Trophoblast cell (in vitro differentiated cells and primary cell): ENCODE results near the gene LRPPRC.
A peak's percentile ranks its signal among the peaks of the same experiment; 100 is the strongest.

Experiments used
- DNase-seq, 2 donors: peaks; one replicate each; pipeline ENCODE4 v3.0.0-alpha.2; 2016
- H2AFZ ChIP-seq: 2 replicates; pipeline ENCODE4 v1.6.1; 2013; ENCODE audit warnings: low read length, moderate library complexity, mild to moderate bottlenecking; ENCODE audit not compliant: insufficient read depth, poor library complexity
- H2AK5ac ChIP-seq: 2 replicates; pipeline ENCODE4 v1.6.1; 2013; ENCODE audit warnings: mild to moderate bottlenecking, low read length
- H2BK120ac ChIP-seq: 2 replicates; pipeline ENCODE4 v1.6.1; 2013; ENCODE audit warnings: low read length, mild to moderate bottlenecking, moderate library complexity; ENCODE audit not compliant: insufficient read depth, poor library complexity
- H2BK12ac ChIP-seq: 2 replicates; pipeline ENCODE4 v1.6.1; 2013; ENCODE audit warnings: mild to moderate bottlenecking, low read length, moderate library complexity
- H2BK5ac ChIP-seq: 2 replicates; pipeline ENCODE4 v1.6.1; 2013; ENCODE audit warnings: low read length, low read depth, moderate library complexity, mild to moderate bottlenecking; ENCODE audit not compliant: poor library complexity
- H3K14ac ChIP-seq: 2 replicates; pipeline ENCODE4 v1.6.1; 2013; ENCODE audit warnings: mild to moderate bottlenecking, low read length
- H3K18ac ChIP-seq: 2 replicates; pipeline ENCODE4 v1.6.1; 2013; ENCODE audit warnings: mild to moderate bottlenecking, low read length
- H3K23ac ChIP-seq: 2 replicates; pipeline ENCODE4 v1.6.1; 2013; ENCODE audit warnings: low read length
- H3K27ac ChIP-seq: 2 replicates; pipeline ENCODE4 v1.5.1; 2013; ENCODE audit warnings: low read depth, mild to moderate bottlenecking, inconsistent platforms, low read length, moderate library complexity
- H3K27me3 ChIP-seq: 2 replicates; pipeline ENCODE4 v1.6.1; 2013; ENCODE audit warnings: inconsistent platforms, mild to moderate bottlenecking, low read length, moderate library complexity; ENCODE audit not compliant: insufficient read depth
- H3K36me3 ChIP-seq, 2 experiments: 1 replicate in 1 of 2; 2 replicates in 1 of 2; pipeline ENCODE4 v1.6.1; 2013; ENCODE audit warnings: low read length in 2 of 2, mild to moderate bottlenecking in 2 of 2, moderate library complexity in 1 of 2; ENCODE audit not compliant: insufficient read depth in 2 of 2, control insufficient read depth in 1 of 2
- H3K4ac ChIP-seq: 2 replicates; pipeline ENCODE4 v1.6.1; 2013; ENCODE audit warnings: low read depth, mild to moderate bottlenecking, low read length, moderate library complexity
- H3K4me1 ChIP-seq, 2 experiments: 1 replicate in 1 of 2; 2 replicates in 1 of 2; pipeline ENCODE4 v1.6.1; 2013; ENCODE audit warnings: low read length in 2 of 2, mild to moderate bottlenecking in 2 of 2, moderate library complexity in 1 of 2; ENCODE audit not compliant: insufficient read depth in 2 of 2, control insufficient read depth in 1 of 2
- H3K4me2 ChIP-seq: 2 replicates; pipeline ENCODE4 v1.6.1; 2013; ENCODE audit warnings: inconsistent platforms, mild to moderate bottlenecking, low read length, moderate library complexity
- H3K4me3 ChIP-seq: 2 replicates; pipeline ENCODE4 v1.5.1; 2013; ENCODE audit warnings: mild to moderate bottlenecking, low read depth, low read length, inconsistent platforms
- H3K79me1 ChIP-seq: one replicate; pipeline ENCODE4 v1.6.1; 2013; ENCODE audit warnings: low read length
- H3K79me2 ChIP-seq: 2 replicates; pipeline ENCODE4 v1.6.1; 2013; ENCODE audit warnings: low read length, mild to moderate bottlenecking; ENCODE audit not compliant: control insufficient read depth, insufficient read depth, poor library complexity
- H3K9ac ChIP-seq: 2 replicates; pipeline ENCODE4 v1.6.1; 2013; ENCODE audit warnings: mild to moderate bottlenecking, low read length
- H3K9me3 ChIP-seq: 2 replicates; pipeline ENCODE4 v1.6.1; 2013; ENCODE audit warnings: low read depth, mild to moderate bottlenecking, control low read depth, inconsistent platforms, low read length; ENCODE audit not compliant: insufficient read depth
- H4K12ac ChIP-seq: 2 replicates; pipeline ENCODE4 v1.6.1; 2013; ENCODE audit warnings: low read depth, mild to moderate bottlenecking, low read length, moderate library complexity
- H4K8ac ChIP-seq: 2 replicates; pipeline ENCODE4 v1.6.1; 2013; ENCODE audit warnings: low read depth, mild to moderate bottlenecking, low read length, moderate library complexity
- H4K91ac ChIP-seq: one replicate; pipeline ENCODE4 v1.6.1; 2013; ENCODE audit warnings: low read depth, mild to moderate bottlenecking, low read length, moderate library complexity
- WGBS: extraction: QIAGEN DNeasy Blood & Tissue Kit; methylation state at CpG from one replicate; pipeline ENCODE4 v1.1.7; 2013; ENCODE audit warnings: missing lambda C conversion rate; ENCODE audit not compliant: insufficient read length, insufficient coverage; ENCODE audit errors: extremely low coverage; 5-methylcytosine and 5-hydroxymethylcytosine counted together

The LRPPRC gene

GRCh38 chr2:43984533-43984932 lies 11.3 kb downstream of the LRPPRC start:
- no peak overlapping the region for H4K91ac ChIP-seq
- H2BK120ac ChIP-seq, result no peak overlapping the region
- H3K4me3 ChIP-seq, result no peak overlapping the region
- no peaks in the 10 kb centered on the region for H3K4me1 ChIP-seq
- no peak overlapping the region for H4K12ac ChIP-seq
- no peak overlapping the region for H2BK5ac ChIP-seq
- WGBS, result no CpG with 5 or more reads among the region's 2 CpGs
- H3K14ac ChIP-seq, result no peak overlapping the region
- no peak overlapping the region for H4K8ac ChIP-seq
- H3K9me3 ChIP-seq, result no peaks in the 10 kb centered on the region
- H3K27ac ChIP-seq, result no peak overlapping the region
- no peak overlapping the region for H3K23ac ChIP-seq
- H3K79me1 ChIP-seq, result no peaks in the 10 kb centered on the region
- H3K4ac ChIP-seq, result peak overlapping the region; percentile 47
- peaks cover 12 to 18% of the 10 kb centered on the region in 2 experiments for H3K36me3 ChIP-seq
- H3K27me3 ChIP-seq, result no peaks in the 10 kb centered on the region
- no peak overlapping the region for H2BK12ac ChIP-seq
- H3K18ac ChIP-seq, result no peak overlapping the region
- no peak overlapping the region for H2AFZ ChIP-seq
- no peak overlapping the region for H2AK5ac ChIP-seq
- no peak overlapping the region for H3K9ac ChIP-seq
- H3K79me2 ChIP-seq, result no peaks in the 10 kb centered on the region
- no peak for DNase-seq
- no peak overlapping the region for H3K4me2 ChIP-seq

- Histone ChIP-seq H3K27ac (no peak overlapping the region), H3K23ac (no peak overlapping the region), H2AFZ (no peak overlapping the region), H3K4ac (no peak overlapping the region), H3K4me1 (no peaks in the 10 kb centered on the region), H4K12ac (no peak overlapping the region), H2BK12ac (no peak overlapping the region), H3K27me3 (no peaks in the 10 kb centered on the region), H4K8ac (no peak overlapping the region), H3K79me1 (no peaks in the 10 kb centered on the region), H3K9ac (no peak overlapping the region), H2BK5ac (no peak overlapping the region), H2BK120ac (no peak overlapping the region), H3K4me2 (no peak overlapping the region), H3K14ac (no peak overlapping the region), H3K9me3 (no peaks in the 10 kb centered on the region), H3K79me2 (no peaks in the 10 kb centered on the region), H2AK5ac (no peak overlapping the region), H4K91ac (no peak overlapping the region), H3K18ac (no peak overlapping the region), H3K4me3 (no peak overlapping the region), H3K36me3 (peaks cover 10% of the 10 kb centered on the region in 2 experiments)
- no CpG with 5 or more reads among the region's 2 CpGs for WGBS
- no peak for DNase-seq
Observed at GRCh38 chr2:43980902-43981301, 14.9 kb downstream of the LRPPRC start.

- H3K79me2 ChIP-seq, result no peaks in the 10 kb centered on the region
- no peak overlapping the region for H4K91ac ChIP-seq
- no peak overlapping the region for H3K4ac ChIP-seq
- no peak for DNase-seq
- no peaks in the 10 kb centered on the region for H3K79me1 ChIP-seq
- H2BK5ac ChIP-seq, result no peak overlapping the region
- H3K27me3 ChIP-seq, result no peaks in the 10 kb centered on the region
- no peak overlapping the region for H3K27ac ChIP-seq
- H3K23ac ChIP-seq, result no peak overlapping the region
- no peak overlapping the region for H4K8ac ChIP-seq
- no peaks in the 10 kb centered on the region for H3K4me1 ChIP-seq
- no peak overlapping the region for H4K12ac ChIP-seq
- H2AK5ac ChIP-seq, result no peak overlapping the region
- no peaks in the 10 kb centered on the region for H3K9me3 ChIP-seq
- H3K9ac ChIP-seq, result no peak overlapping the region
- no peak overlapping the region for H2BK12ac ChIP-seq
- no peak overlapping the region for H2AFZ ChIP-seq
- H3K18ac ChIP-seq, result no peak overlapping the region
- H3K14ac ChIP-seq, result no peak overlapping the region
- H3K4me3 ChIP-seq, result no peak overlapping the region
- H3K4me2 ChIP-seq, result no peak overlapping the region
- peaks cover 10 to 17% of the 10 kb centered on the region in 2 experiments for H3K36me3 ChIP-seq
- no peak overlapping the region for H2BK120ac ChIP-seq
Observed at GRCh38 chr2:43977677-43978375, 18.0 kb downstream of the LRPPRC start.

- no peak overlapping the region for H3K14ac ChIP-seq
- no peak overlapping the region for H2AK5ac ChIP-seq
- no peaks in the 10 kb centered on the region for H3K27me3 ChIP-seq
- no peak for DNase-seq
- no peak overlapping the region for H3K9ac ChIP-seq
- no peak overlapping the region for H4K8ac ChIP-seq
- no peak overlapping the region for H3K4ac ChIP-seq
- no peak overlapping the region for H3K4me3 ChIP-seq
- no peak overlapping the region for H2BK12ac ChIP-seq
- no peak overlapping the region for H3K23ac ChIP-seq
- no peak overlapping the region for H4K91ac ChIP-seq
- H3K4me2 ChIP-seq, result no peak overlapping the region
- no peak overlapping the region for H3K18ac ChIP-seq
- no peak overlapping the region for H2BK120ac ChIP-seq
- H3K9me3 ChIP-seq, result no peaks in the 10 kb centered on the region
- no peak overlapping the region for H2AFZ ChIP-seq
- no peak overlapping the region for H2BK5ac ChIP-seq
- no peak overlapping the region for H4K12ac ChIP-seq
- no peak overlapping the region for H3K27ac ChIP-seq
- no peaks in the 10 kb centered on the region for H3K4me1 ChIP-seq
- no peaks in the 10 kb centered on the region for H3K79me1 ChIP-seq
- no peaks in the 10 kb centered on the region for H3K79me2 ChIP-seq
- peaks cover 18 to 27% of the 10 kb centered on the region in 2 experiments for H3K36me3 ChIP-seq
Observed at GRCh38 chr2:43960921-43961320, 34.9 kb downstream of the LRPPRC start.
